ENCODE results near the gene SLC23A2.

SLC23A2 gene

GRCh38 chr20:4814696-4815252 lies 186.5 kb downstream of the SLC23A2 start:
- TF ChIP-seq CTCF (IDR thresholded peaks at IDR 0.05), result peak; percentile 19
- peak overlapping the region; percentile 65 to 80 for H3K4me3 ChIP-seq (ENCODE audit: low read depth in 1 of 2, low read length in 1 of 2)
- peaks cover 70% of the 10 kb centered on the region for H3K36me3 ChIP-seq
- H3K9me3 ChIP-seq, result no peaks in the 10 kb centered on the region
- peaks cover 97 to 100% of the 10 kb centered on the region in 2 experiments for H3K4me1 ChIP-seq (ENCODE audit: control insufficient read depth in 1 of 2, insufficient read depth in 1 of 2, low read depth in 1 of 2, low read length in 1 of 2)
- H3K27me3 ChIP-seq, result no peaks in the 10 kb centered on the region
- H3K27ac ChIP-seq, result peak overlapping the region; percentile 100

GRCh38 chr20:4813863-4814695 lies 187.2 kb downstream of the SLC23A2 start:
- TF ChIP-seq CTCF (IDR thresholded peaks at IDR 0.05), result peak; percentile 83
- Histone ChIP-seq H3K36me3 (peaks cover 70% of the 10 kb centered on the region), H3K4me1 (ENCODE audit: control insufficient read depth in 1 of 2, insufficient read depth in 1 of 2, low read depth in 1 of 2, low read length in 1 of 2) (peaks cover 97 to 100% of the 10 kb centered on the region in 2 experiments), H3K4me3 (ENCODE audit: low read depth in 1 of 2, low read length in 1 of 2) (peak overlapping the region; percentile 65 to 80), H3K27ac (peak overlapping the region; percentile 100), H3K9me3 (no peaks in the 10 kb centered on the region), H3K27me3 (no peaks in the 10 kb centered on the region)

GRCh38 chr20:4813076-4813862 lies 188.0 kb downstream of the SLC23A2 start:
- H3K9me3 ChIP-seq, result no peaks in the 10 kb centered on the region
- H3K4me3 ChIP-seq (ENCODE audit: low read depth in 1 of 2, low read length in 1 of 2), result peak overlapping the region; percentile 65 to 80
- peaks cover 97 to 100% of the 10 kb centered on the region in 2 experiments for H3K4me1 ChIP-seq (ENCODE audit: control insufficient read depth in 1 of 2, insufficient read depth in 1 of 2, low read depth in 1 of 2, low read length in 1 of 2)
- H3K27ac ChIP-seq, result peak overlapping the region; percentile 100
- H3K36me3 ChIP-seq, result peaks cover 70% of the 10 kb centered on the region
- H3K27me3 ChIP-seq, result no peaks in the 10 kb centered on the region
- TF ChIP-seq CTCF (IDR thresholded peaks at IDR 0.05), result no peak

GRCh38 chr20:4812641-4813075 lies 188.7 kb downstream of the SLC23A2 start:
- peaks cover 97 to 100% of the 10 kb centered on the region in 2 experiments for H3K4me1 ChIP-seq (ENCODE audit: control insufficient read depth in 1 of 2, insufficient read depth in 1 of 2, low read depth in 1 of 2, low read length in 1 of 2)
- peaks cover 70% of the 10 kb centered on the region for H3K36me3 ChIP-seq
- TF ChIP-seq CTCF (IDR thresholded peaks at IDR 0.05), result no peak
- H3K27me3 ChIP-seq, result no peaks in the 10 kb centered on the region
- no peaks in the 10 kb centered on the region for H3K9me3 ChIP-seq
- peak overlapping the region; percentile 65 to 80 for H3K4me3 ChIP-seq (ENCODE audit: low read depth in 1 of 2, low read length in 1 of 2)
- H3K27ac ChIP-seq, result peak overlapping the region; percentile 100

- Histone ChIP-seq H3K9me3 (no peaks in the 10 kb centered on the region), H3K4me1 (ENCODE audit: control insufficient read depth in 1 of 2, insufficient read depth in 1 of 2, low read depth in 1 of 2, low read length in 1 of 2) (peaks cover 97 to 100% of the 10 kb centered on the region in 2 experiments), H3K4me3 (ENCODE audit: low read depth in 1 of 2, low read length in 1 of 2) (peak overlapping the region; percentile 65 to 80), H3K27me3 (no peaks in the 10 kb centered on the region), H3K27ac (peak overlapping the region; percentile 100), H3K36me3 (peaks cover 69% of the 10 kb centered on the region)
- no peak for TF ChIP-seq CTCF (IDR thresholded peaks at IDR 0.05)
These were observed 189.1 kb downstream of the SLC23A2 start for GRCh38 chr20:4812216-4812615.

Data from neutrophil (primary cell).